HG02852 (cell line): ENCODE measurements around the gene GADD45GIP1.

Experiments
- ATAC-seq: cut with Tn5 transposase; IDR thresholded peaks from one replicate; pipeline ENCODE4 v1.9.1; 2021; ENCODE audit warnings: mild to moderate bottlenecking, moderate library complexity; ENCODE audit not compliant: unreplicated experiment

Gene GADD45GIP1

DNA sequence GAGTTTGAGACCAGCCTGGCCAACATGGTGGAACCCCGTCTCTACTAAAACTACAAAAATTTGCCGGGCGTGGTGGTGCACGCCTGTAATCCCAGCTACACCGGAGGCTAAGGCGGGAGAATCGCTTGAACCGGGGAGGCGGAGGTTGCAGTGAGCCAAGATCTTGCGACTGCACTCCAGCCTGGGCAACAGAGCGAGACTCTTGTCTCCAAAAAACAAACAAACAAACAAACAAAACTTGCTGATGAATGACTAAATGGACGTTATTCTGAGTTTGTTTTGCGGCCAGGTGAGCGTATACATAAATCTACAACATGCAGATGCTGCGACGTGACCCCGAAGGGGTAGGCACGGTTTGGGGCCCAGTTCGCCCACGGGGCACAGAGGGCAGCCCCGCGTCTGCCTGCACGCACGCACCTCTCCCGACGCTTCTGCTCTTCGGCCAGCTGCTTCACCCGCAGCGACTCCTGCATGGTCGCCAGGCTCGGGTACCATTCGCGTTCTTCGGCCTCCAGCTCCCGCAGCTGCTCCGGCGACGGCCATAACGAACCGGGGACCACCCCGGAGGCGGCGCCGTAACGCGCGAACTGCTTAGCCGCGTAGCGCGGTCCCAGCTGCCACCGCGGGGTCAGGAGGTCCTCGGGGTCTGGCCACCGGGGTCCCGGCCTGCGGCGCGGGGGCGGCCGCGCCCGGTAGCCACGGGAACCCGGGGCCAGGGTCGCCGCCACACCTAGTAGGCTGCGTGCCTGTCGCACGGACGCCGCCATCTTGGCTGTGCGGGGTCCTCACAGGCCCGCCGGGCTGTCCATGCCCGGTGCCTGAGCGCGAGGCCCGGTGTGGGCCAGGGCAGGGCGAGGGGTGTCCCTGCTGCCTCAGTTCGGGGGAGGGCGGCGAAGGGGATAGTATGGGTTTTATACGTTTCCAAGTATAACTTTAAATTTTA lies at the start of gene GADD45GIP1:
GADD45GIP1 (minus strand) TSS at position 778 of the 943 bp plus-strand sequence; CDS start at position 767, 11 bp downstream.
- ATAC-seq = peak; percentile 74

DNA sequence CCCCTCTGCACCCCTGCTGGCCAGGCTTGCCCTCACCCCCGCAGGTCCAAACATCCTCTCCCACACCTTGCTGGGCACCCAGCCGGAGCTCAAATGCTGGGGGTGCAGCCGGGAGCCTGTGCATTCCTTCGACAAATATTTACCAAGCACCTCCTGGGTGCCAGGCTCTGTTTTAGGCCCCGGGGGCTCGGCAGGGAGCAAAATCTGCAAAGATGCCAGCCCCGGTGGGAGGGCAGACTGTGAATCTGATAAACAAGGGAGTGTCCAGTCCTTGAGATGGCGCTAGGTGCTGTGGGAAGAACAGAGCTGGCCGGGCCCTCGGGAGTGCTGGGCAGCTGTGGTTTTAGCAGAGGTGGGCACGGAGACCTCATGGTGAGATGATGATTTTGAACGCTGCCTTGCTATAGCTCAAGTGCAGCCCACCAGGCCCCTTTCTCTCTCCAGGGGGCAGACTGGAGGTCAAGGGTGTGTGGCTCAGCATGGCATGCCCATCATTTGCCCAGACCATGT lies 48.9 kb upstream of the GADD45GIP1 start:
- ATAC-seq = no peak

DNA sequence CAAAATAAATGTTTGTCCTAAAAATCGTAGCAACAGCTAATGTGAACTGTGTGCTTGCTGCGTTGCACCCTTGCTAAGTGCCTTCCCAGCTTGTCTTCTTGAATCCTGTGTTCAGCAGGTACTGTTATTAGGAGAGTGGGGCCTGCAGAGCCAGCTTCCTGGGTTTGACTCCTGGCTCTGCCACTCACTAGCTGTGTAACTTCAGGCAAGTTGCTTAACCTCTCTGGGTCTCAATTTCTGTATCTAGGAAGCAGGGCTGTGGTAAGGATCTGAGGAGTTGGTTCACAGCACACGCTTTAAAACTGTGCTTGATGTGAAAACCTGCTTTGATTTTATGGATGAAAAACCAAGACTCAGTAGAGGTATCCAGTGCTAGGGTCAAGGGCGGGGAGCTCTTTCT lies 48.2 kb upstream of the GADD45GIP1 start:
- ATAC-seq = no peak

DNA sequence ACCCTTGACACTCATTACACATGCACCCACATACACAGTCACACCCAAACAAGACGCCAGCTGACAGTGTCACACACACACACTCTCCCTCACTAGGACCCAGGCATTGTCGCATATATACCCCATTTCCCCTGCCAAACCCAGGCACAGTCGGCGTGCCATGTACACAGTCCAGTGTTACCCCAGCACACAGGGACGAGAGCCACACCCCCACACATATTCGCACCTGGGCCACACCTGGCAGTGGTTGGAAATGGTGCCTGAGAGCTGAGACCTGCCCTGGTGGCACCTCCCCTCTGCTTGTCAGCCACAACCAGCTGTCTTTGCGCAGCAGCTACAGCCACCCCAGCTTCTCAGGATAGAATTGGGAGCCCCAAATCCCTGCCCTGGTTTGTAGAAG lies 47.2 kb upstream of the GADD45GIP1 start:
- ATAC-seq = no peak

DNA sequence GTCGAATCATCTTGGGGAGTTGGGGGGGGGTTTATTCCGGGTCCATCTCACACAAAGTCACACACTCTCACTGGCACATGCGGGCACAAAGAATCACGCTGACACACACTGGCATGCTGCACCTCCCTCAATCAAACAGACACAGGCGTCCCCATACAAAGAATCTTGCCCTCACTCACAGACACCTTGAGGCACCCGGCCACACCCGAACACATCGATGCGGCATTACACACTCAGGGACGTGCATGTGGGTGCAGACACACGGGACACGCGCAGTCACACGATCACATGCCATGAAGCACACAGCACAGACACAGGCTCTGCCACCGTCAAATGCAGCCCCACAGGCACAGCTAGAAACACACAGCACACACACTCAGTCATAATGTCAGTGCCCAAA lies 46.1 kb upstream of the GADD45GIP1 start:
- ATAC-seq = no peak

DNA sequence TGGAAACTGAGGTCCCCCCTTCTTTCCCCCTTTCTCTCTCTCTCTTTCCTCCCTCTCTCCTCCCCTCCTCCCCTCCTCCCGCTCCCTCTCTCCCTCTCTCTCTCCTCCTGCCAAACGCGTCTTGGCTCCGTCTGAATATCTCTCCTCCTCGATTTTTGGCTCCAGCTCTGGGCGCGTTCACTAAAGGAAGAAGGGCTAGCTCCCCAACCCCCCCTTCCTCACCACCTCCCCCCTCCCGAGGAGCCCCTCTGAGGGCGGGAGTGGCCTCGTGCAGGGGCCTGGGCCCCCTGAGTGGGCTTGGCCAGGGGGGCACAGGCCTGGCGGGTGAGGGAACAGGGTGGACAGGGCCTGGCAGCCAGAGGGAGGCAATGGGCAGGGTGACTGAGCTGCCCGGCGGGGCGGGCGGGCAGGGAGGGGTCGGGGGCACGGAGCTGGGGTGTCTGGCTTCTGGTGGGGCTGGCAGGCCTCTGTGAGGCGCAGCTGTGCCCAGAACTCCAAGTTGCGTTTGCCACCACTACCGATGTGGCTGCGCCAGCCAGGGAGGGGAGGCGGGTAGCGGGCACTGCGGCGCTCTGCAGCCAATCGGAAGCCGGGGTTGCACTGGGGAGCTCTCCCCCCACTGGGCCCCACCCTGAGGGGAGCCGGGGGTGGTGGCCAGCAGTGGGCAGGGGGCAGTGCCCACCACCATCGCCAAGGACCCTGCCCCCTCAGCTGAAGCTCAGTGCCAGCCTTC lies 45.3 kb upstream of the GADD45GIP1 start:
- ATAC-seq = no peak

DNA sequence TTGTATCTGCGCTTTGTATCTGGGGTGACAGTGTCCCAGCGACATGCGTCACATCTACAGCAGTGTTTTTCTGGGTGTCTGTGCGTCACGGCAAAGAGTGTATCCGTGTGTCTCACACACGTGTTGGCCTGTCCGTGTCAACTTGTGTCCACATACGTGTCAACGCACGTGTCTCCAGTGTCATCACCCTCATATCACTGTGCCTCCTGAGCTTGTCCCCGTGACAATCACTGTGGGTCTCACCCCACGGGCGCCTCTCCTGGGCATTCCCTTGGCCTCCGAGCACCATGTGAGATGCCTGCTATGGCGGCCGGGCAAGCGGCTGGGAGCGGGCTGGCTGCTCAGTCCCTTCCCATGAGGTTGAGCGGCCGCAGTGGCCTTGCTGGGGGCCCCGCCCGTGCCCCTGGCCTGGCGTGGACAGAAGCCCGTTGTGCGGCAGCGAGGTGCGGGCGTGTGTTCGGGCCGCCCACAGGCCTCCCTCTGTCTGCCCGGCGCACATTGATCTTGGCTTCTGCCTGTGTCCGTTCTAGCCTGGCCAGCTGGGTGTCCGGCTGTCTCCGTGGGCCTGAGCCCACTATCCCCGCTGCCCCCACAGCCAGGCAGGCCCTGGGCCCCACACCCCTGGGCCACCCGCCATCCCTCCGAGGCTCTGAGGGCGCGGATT lies 44.6 kb upstream of the GADD45GIP1 start:
- ATAC-seq = no peak

DNA sequence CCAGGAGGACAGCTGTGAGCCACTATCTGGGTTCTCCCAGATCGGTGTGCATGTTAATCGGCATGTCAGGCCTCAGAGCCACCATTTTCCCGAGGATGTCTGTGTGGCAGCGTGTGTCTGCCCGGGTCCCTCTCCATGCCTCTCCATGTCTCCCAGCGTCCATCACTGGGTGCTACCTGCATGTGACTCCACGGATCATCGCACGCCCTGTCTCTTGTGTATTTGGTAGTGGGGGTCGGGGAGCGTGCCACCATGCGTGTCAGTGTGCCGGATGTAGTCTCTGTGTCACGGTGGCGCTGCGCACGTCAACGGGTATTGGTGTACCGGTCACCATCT lies 44.1 kb upstream of the GADD45GIP1 start:
- no peak for ATAC-seq

DNA sequence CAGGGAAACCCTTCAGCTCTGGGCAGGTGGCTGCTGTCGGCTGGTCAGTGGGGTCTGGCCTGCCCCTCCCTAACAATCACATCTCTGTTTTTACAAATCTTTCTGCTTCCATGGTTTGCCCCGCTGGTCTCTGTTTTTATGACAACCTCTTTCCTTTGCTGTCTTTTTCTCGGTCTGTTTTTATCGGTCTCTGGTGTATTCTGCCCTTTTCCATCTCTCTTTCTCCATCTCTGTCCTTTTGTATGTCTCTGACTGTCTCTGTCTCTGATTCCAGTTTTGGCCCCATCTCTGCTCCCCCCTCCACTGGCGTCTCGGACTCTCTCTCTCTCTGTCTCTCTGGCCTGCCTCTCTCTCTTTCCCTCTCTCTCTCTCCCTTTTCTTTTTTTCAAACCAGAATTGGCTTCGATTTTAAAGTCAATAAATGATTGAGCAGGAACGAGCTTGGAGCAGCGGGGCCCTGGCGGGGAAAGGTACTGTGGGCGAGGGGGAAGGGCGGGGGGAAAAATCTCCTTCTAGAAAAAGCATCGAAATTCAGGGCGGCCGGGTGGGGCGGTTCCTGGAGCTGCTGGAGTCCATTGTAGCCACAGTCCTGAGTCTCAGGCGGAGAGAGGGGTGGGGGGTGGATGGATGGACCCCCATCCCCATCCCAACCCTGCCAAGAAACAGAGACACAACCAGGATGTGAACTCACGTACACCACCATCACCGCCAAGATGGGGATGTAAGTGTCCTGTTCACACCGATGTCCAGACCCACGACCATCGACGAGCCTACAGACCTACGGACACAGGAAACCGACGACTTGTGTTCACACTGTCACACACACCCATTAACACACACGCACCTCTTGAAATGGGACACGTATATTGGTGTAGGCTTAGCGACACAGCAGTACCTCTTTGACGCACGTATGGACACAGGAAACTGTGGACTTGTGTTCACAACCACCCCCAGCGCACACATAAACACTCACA lies 41.2 kb upstream of the GADD45GIP1 start:
- no peak for ATAC-seq

DNA sequence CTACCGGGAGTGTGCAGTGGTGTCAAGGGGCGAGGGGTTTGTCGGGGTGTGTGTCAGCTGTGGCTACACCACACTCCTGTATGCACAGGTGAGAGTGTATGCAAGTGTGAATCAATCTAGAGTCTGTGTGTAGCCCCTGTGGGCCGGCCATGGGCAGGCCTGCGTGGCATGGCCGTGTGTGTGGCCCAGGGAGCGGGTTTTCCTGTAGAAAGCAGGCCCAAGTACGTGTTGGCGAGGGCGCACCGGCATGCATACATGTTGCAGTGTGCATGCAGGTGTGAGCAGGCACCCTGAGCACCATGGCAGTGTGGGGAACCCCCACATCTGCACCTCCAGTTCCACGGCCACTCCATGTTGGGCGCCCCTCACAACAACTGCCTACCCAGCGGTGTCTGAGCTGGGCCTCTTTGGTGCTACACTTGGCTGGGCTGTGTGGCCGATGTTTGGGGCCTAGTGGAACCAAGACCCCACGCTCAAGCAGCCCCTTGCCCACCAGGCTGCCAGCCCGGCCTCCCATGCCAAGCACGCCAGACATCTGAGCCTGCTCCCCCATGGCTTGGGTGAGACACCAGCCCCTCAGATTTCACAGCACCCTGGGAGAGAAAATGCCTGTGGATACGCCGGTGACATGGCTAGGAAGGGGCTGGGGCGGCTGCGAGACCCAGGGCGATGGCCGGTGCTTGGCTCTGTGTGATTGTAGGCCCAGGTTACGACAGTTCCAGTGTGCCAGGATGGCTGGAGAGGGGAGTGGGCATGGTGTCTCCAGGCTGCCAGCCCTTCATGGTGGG lies 40.4 kb upstream of the GADD45GIP1 start:
- ATAC-seq = no peak

DNA sequence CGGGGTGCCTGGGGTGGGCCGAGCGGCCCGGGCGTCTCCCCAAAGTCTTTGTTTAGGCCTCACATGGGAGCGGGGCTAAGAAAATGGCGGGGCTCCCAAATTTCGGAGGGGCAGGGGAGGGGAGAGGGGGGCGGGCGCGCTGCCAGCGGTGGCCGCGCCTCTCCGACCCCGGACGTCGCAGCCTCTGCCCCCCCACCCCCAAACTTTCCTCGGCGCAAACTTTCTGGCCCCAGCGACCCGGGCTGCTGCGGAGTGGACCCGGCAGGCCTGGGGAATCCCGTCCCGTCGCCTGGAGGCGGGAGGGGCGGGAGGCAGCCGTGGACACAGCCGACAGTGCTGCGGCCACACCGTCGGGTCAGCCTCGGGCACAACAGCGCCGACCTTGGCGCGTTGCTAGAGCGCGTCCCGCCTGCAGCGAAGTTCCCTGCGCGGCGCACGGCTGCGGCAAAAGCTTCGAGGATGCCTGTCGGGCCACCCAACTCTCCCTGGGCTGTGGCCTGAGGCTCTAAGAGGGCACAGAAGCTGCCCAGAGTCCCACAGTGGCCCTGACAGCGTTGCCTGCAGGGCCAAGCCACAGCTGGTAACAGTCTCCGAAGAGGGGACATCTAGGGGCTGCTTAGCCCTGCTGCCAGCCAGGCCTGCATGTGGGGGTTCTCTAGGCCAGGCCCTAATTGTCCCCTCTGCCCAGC lies 39.5 kb upstream of the GADD45GIP1 start:
- ATAC-seq = no peak

DNA sequence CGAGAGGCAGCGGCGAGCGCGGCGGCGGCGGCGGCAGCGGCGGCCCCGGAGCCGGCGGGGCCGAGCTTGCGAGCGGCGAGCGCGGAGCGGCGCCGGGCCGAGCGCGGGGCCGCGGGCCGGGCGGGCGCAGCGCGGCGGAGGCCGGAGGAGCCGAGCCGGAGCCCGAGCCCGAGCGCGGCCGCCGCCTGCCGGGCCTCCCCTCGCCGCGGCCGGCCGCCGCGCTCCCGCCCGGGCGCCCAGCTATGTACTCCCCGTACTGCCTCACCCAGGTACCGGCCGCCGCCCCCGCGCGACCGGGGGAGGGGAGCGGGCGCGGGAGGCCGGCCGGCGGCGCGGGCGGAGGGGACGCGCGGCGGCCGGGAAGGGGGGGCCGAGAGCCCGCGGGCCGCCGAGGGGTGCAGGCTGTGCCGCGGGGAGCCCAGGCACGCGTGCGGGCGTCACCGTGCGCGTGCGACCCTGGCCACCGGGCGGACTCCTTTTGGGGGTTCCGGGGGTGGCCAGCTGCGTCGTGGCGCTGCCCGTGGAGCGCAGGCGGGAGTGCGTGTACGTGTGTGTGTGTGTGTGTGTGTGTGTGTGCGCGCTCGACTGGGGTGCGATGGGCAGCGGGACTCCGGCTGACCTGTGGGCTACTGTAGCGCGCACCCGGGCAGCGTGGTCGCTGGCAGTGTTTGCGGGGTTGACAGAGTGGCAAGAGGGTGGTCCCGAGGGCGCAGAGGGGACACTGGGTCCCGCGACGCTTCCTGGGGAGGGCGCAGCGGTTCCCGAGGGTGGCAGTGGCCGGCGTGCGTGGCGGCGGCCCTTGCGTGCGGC lies 38.8 kb upstream of the GADD45GIP1 start:
- no peak for ATAC-seq

DNA sequence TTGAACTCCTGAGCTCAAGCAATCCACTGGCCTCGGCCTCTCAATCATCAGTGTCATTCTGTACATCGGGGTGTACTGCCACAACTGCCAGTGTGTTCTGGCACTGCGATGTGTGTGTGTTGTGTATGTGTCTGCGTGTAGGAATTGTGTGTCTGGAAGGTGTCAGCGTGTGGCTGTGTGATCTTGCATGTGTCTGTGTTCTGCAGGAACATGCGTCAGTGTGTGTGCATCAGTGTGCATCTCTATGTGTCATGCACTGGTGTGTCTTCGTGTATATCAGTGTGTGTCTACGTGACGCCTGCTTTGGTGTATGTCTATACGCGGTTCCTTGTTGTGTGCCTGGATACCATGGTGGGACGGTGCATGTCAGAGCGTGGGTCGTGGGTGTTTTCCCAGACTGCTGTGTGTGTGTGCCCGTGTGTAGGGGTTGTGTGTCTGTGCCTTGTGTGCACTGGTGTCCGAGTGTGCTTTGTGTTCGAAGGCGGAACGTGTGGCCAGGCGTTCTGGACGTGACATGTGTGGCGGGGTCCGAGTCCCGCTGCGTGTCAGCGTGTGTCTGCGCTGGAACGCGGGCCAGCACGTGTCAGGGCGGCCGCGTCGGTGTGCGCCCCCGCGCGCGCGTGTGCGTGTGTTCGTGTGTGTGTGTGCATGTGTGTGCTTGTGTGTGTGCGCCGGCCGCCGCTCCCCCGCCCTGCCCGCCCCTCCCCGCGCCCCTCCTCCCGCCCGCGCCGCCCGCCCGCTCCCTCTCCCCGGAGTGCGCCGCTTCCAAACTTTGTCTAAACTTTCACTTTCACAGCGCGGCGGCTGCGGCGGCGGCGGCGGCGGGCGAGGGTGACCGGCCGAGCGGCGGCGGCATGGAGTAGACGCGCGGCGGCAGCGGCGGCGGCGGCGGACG lies 37.9 kb upstream of the GADD45GIP1 start, which contains the start of gene NFIX:
NFIX (plus strand) TSS at position 775 of the 895 bp plus-strand sequence. CDS start 363 bp downstream, outside the sequence.
- ATAC-seq = no peak

DNA sequence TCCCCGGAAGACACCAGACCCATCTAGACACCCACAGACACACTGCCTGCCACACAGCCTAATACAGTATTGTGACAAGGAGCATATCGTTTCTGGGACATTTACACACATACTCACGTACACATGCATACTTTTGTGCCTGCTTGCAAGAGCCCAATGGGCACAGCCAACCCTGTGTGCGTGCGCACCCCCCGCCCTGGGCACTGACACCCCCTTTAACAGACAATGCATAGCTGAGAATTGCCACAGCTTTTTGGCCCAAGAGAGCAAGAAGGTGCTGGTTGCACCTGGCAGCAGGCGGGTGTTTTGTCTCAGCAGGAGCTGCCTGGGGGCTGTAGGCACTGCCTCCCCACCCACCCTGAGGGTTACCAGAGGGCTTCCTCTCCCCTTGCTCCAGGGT lies 36.5 kb upstream of the GADD45GIP1 start:
- ATAC-seq = no peak

DNA sequence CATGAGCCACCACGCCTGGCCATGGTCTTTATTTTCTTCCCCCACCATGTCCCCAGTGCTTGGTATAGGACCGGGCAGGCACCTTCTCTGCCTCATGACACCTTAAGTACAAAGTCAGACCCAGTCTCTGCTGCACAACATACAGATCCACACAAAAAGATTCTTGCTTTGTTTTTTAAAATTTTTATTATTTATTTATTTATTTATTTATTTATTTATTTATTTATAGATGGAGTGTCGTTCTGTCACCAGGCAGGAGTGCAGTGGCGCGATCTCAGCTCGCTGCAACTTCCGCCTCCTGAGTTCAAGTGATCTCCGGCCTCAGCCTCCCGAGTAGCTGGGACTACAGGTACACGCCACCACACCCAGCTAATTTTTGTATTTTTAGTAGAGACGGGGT lies 35.7 kb upstream of the GADD45GIP1 start:
- ATAC-seq = no peak

DNA sequence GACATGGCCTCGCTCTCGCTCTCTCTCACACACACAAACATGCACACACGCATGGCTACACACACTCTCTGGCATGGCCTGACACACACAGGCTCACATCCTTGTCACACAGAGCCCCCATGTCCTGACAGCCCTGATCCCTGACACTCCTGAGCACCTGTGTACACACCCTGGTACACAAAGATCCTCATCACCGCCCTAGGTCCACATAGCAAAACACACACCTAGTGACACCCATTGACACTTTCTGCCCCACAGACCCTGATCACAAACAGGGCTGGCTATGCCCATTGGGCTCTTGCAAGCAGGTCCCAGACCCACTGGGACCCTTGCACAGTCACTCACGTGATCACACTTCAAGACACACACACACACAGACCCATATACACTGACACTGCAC lies 34.3 kb upstream of the GADD45GIP1 start:
- no peak for ATAC-seq

DNA sequence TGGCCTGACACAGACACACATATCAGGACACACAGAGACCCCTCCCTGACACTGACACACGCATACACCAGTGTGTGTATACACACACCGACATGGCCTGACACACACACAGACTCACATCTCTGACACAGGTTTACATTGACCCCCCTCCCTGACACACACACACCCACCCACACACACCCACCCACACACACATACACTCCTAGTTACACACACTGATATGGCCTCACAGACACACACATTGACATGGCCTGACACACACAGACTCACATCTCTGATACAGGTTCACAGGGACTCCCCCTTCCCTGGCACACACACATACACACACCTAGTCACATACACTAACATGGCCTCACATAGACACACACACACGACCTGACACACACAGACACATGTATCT lies 33.8 kb upstream of the GADD45GIP1 start:
- ATAC-seq = no peak
